PC-3 (cell line): Measurements from ENCODE around the gene NPPB.

ENCODE experiments used
- EZH2 ChIP-seq: fragments of 300-600 bp; sonication (generic); IDR thresholded peaks from one replicate; pipeline ENCODE4 v1.6.1; 2017; ENCODE audit warnings: antibody characterized with exemption, mild to moderate bottlenecking, low read length; ENCODE audit not compliant: unreplicated experiment
- EZH2phosphoT487 ChIP-seq: fragments of 300-600 bp; sonication (generic); IDR thresholded peaks from 2 replicates; pipeline ENCODE4 v1.6.1; 2018; ENCODE audit warnings: mild to moderate bottlenecking, antibody characterized with exemption, low read length, borderline replicate concordance
- TF ChIP-seq, protein P1 (sequence below): fragments of 300-600 bp; sonication (generic); conservative IDR thresholded peaks from 2 replicates; pipeline ENCODE4 v1.5.1; 2017; ENCODE audit warnings: antibody characterized with exemption, low read depth, mild to moderate bottlenecking, low read length

GRCh38 chr1:11817192-11817591 lies 41.6 kb downstream of the NPPB start:
- TF ChIP-seq, protein P1, sequence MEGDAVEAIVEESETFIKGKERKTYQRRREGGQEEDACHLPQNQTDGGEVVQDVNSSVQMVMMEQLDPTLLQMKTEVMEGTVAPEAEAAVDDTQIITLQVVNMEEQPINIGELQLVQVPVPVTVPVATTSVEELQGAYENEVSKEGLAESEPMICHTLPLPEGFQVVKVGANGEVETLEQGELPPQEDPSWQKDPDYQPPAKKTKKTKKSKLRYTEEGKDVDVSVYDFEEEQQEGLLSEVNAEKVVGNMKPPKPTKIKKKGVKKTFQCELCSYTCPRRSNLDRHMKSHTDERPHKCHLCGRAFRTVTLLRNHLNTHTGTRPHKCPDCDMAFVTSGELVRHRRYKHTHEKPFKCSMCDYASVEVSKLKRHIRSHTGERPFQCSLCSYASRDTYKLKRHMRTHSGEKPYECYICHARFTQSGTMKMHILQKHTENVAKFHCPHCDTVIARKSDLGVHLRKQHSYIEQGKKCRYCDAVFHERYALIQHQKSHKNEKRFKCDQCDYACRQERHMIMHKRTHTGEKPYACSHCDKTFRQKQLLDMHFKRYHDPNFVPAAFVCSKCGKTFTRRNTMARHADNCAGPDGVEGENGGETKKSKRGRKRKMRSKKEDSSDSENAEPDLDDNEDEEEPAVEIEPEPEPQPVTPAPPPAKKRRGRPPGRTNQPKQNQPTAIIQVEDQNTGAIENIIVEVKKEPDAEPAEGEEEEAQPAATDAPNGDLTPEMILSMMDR, result no peak
- no peak for TF ChIP-seq EZH2phosphoT487
- no peak for TF ChIP-seq EZH2
